ENCODE results near the gene ZDHHC7. TPM values are rescaled to one million over a fixed set of nuclear protein-coding genes. Genes with fewer than 3 reads are reported as not detected.

ZDHHC7 gene
- total RNA-seq, 1 experiment from 2014 or later: 39.1 TPM

DNA sequence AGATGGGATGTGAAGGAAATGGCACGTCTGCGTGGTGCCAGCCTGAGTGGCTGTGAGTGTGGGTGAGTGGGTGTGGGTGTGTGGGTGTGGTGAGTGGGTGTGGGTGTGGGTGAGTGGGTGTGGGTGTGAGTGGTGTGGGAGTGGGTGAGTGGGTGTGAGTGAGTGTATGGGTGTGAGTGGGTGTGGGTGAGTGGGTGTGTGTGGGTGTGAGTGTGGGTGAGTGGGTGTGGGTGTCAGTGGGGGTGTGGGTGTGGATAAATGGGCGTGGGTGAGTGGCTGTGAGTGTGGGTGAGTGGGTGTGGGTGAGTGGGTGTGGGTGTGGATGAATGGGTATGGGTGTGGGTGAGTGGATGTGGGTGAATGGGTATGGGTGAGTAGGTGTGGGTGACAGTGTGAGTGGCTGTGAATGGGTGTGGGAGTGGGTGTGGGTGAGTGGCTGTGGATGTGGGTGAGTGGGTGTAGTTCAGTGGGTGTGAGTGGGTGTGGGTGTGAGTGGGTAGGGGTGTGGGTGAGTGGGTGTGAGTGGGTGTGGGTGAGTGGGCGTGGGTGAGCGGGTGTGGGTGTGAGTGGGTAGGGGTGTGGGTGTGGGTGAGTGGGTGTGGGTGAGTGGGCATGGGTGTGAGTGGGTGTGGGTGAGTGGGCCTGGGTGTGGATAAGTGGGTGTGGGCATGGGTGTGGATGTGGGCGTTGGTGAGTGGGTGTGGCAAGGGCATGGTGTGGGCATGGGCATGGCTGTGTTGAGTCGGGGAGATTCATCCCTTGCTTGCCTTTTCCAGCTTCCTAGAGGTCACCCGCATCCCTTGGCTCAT lies 80.8 kb downstream of the ZDHHC7 start:
- H3K4me3 Mint-ChIP-seq: no peak overlapping the region

More for the DNA sequence above, 80.8 kb downstream of the ZDHHC7 start:
- no peak overlapping the region for H3K14ac ChIP-seq (ENCODE audit: insufficient read depth, low read length)
- H3K4ac ChIP-seq (ENCODE audit: low read depth, low read length): no peak overlapping the region
- H2BK20ac ChIP-seq (ENCODE audit: low read depth, low read length, poor library complexity, severe bottlenecking): no peak overlapping the region
- H3K9me3 ChIP-seq (ENCODE audit: control insufficient read depth, low read depth, low read length): no peaks in the 10 kb centered on the region
- no peak overlapping the region for H4K5ac ChIP-seq (ENCODE audit: insufficient read length, low read depth, low read length)
- H3K23me2 ChIP-seq (ENCODE audit: insufficient read length, low read depth, low read length, poor library complexity, severe bottlenecking): no peaks in the 10 kb centered on the region
- peaks cover 4 to 7% of the 10 kb centered on the region in 2 experiments; a peak in 3 of 5 replicates for H3K9me3 Mint-ChIP-seq
- DNase-seq: no peak
- H3K4me1 Mint-ChIP-seq: peaks cover 3 to 12% of the 10 kb centered on the region in 2 experiments; a peak in 1 of 4 replicates
- no peaks in the 10 kb centered on the region for H3K79me2 ChIP-seq (ENCODE audit: insufficient read depth, low read length)
- no peak overlapping the region for H3K27ac Mint-ChIP-seq
- no peak overlapping the region for H3K56ac ChIP-seq (ENCODE audit: insufficient read length, low read depth, low read length)
- 100% methylated on average over 1 of the region's 8 CpGs for WGBS (ENCODE audit: extremely low coverage, insufficient read length, low lambda C conversion rate)
- H3K36me3 Mint-ChIP-seq (ENCODE audit: insufficient read depth in 1 of 3, low read depth in 3 of 3): peaks cover 0 to 5% (median 0%) of the 10 kb centered on the region in 3 experiments; a peak in 2 of 7 replicates
- no peaks in the 10 kb centered on the region for H3K27me3 ChIP-seq (ENCODE audit: insufficient read depth, low read length)
- no peak overlapping the region for H3K9ac ChIP-seq (ENCODE audit: extremely low read depth, insufficient read length, low read length)
- H3K23ac ChIP-seq (ENCODE audit: insufficient read length, low read depth, low read length): no peak overlapping the region
- no peak overlapping the region for H3K18ac ChIP-seq (ENCODE audit: insufficient read length, low read depth, low read length)
- H3K79me1 ChIP-seq (ENCODE audit: insufficient read depth, low read depth, low read length, poor library complexity, severe bottlenecking): no peaks in the 10 kb centered on the region
- no peak overlapping the region for H4K91ac ChIP-seq (ENCODE audit: insufficient read length, low read depth, low read length)
- no peak overlapping the region for H2BK15ac ChIP-seq (ENCODE audit: low read depth, low read length)
- H2BK12ac ChIP-seq (ENCODE audit: insufficient read length, low read depth, low read length): no peak overlapping the region
- H2AFZ ChIP-seq (ENCODE audit: low read length): no peak overlapping the region
- H3K4me1 ChIP-seq (ENCODE audit: insufficient read depth, low read length): no peaks in the 10 kb centered on the region; the same call in 1 of the 2 replicates
- no peak overlapping the region for H3K27ac ChIP-seq (ENCODE audit: insufficient read length, low read depth, low read length)
- H2BK120ac ChIP-seq (ENCODE audit: low read depth, low read length, poor library complexity, severe bottlenecking): no peak overlapping the region
- no peak overlapping the region for H2BK5ac ChIP-seq (ENCODE audit: insufficient read length, low read length)
- TF ChIP-seq CTCF (conservative IDR thresholded peaks at IDR 0.05): no peak
- no peak overlapping the region for H4K8ac ChIP-seq (replicated peaks; ENCODE audit: insufficient read length, low read depth, low read length)
- H3K27me3 Mint-ChIP-seq (ENCODE audit: low read depth): peaks cover 2% of the 10 kb centered on the region; the same call in 1 of the 2 replicates
- no peak overlapping the region for H3K4me2 ChIP-seq (ENCODE audit: insufficient read depth, insufficient read length, low read length)
- no peak overlapping the region for H3T11ph ChIP-seq (ENCODE audit: low read length)
- H2AK5ac ChIP-seq (ENCODE audit: insufficient read length, low read length): no peak overlapping the region
- no peaks in the 10 kb centered on the region for H4K20me1 ChIP-seq (ENCODE audit: control insufficient read depth, insufficient read depth, insufficient read length)

Data from H9 (cell line).